Naive thymus-derived CD4-positive, alpha-beta T cell (primary cell): Measurements from ENCODE around the gene KRTAP2-2. TPM values are rescaled to one million over a fixed set of nuclear protein-coding genes. Genes with fewer than 3 reads are reported as not detected.
"Not testable (repeated sequence)": the region's sequence is repeated elsewhere in the genome, so short reads cannot be mapped to it uniquely, and the experiment has no call there.

Experiments used
- ATAC-seq: fragments of 150-1000 bp; cut with Tn5 transposase; 2 replicates; pipeline ENCODE4 v1.10.0; 2021; ENCODE audit warnings: mild to moderate bottlenecking, moderate library complexity
- CTCF ChIA-PET: fragments of 350-600 bp; sonication (Branson Sonifier 250); formaldehyde crosslinking; loops from one replicate; lab custom pipeline; 2021; ENCODE audit warnings: antibody characterized with exemption; lab: Charles Lee
- POLR2A ChIA-PET: fragments of 350-600 bp; sonication (Branson Sonifier 250); formaldehyde crosslinking; loops from one replicate; lab custom pipeline; 2021; ENCODE audit warnings: antibody characterized with exemption, inconsistent platforms; lab: Charles Lee
- DNase-seq, 9 donors: peaks; one replicate each; pipeline versions ENCODE4 v3.0.0 to v3.0.0-alpha.2; 2020 to 2022; ENCODE audit warnings: mixed read lengths in 1 of 9
- H3K27ac ChIP-seq: one replicate; pipeline ENCODE4 v1.7.0; 2013; ENCODE audit warnings: mild to moderate bottlenecking, low read depth, low read length, moderate library complexity
- H3K27me3 ChIP-seq, 2 donors: one replicate each; pipeline ENCODE4 v1.7.0; 2013; ENCODE audit warnings: low read length in 2 of 2, mild to moderate bottlenecking in 2 of 2, moderate library complexity in 2 of 2; ENCODE audit not compliant: control insufficient read depth in 2 of 2, insufficient read depth in 2 of 2
- H3K36me3 ChIP-seq, 3 experiments: 1 replicate in 2 of 3; 2 replicates in 1 of 3; pipeline ENCODE4 v1.7.0; 2013; ENCODE audit warnings: low read length in 3 of 3, mild to moderate bottlenecking in 3 of 3, moderate library complexity in 1 of 3; ENCODE audit not compliant: insufficient read depth in 3 of 3, control insufficient read depth in 2 of 3
- H3K4me1 ChIP-seq, 2 donors: one replicate each; pipeline ENCODE4 v1.7.0; 2013; ENCODE audit warnings: low read length in 2 of 2, mild to moderate bottlenecking in 2 of 2, moderate library complexity in 1 of 2; ENCODE audit not compliant: control insufficient read depth in 2 of 2, insufficient read depth in 2 of 2
- H3K4me3 ChIP-seq: 2 replicates; pipeline ENCODE4 v1.7.0; 2013; ENCODE audit warnings: mild to moderate bottlenecking, low read length
- H3K9me3 ChIP-seq, 3 experiments: 1 replicate in 2 of 3; 2 replicates in 1 of 3; pipeline ENCODE4 v1.7.0; 2013; ENCODE audit warnings: low read length in 3 of 3; ENCODE audit not compliant: control insufficient read depth in 2 of 3
- H3K27ac Mint-ChIP-seq, 9 donors: one replicate each; pipeline ENCODE4 v1.8.0; 2020 to 2022; ENCODE audit warnings: mixed read lengths in 9 of 9, mild to moderate bottlenecking in 8 of 9, moderate library complexity in 5 of 9, inconsistent platforms in 2 of 9
- H3K27me3 Mint-ChIP-seq, 5 donors: one replicate each; pipeline ENCODE4 v1.8.0; 2021 to 2022; ENCODE audit warnings: mixed read lengths in 5 of 5, mild to moderate bottlenecking in 1 of 5
- H3K36me3 Mint-ChIP-seq, 5 donors: one replicate each; pipeline ENCODE4 v1.8.0; 2020 to 2022; ENCODE audit warnings: mixed read lengths in 5 of 5, mild to moderate bottlenecking in 3 of 5, inconsistent platforms in 1 of 5
- H3K4me1 Mint-ChIP-seq, 7 donors: one replicate each; pipeline ENCODE4 v1.8.0; 2020 to 2022; ENCODE audit warnings: mixed read lengths in 7 of 7, mild to moderate bottlenecking in 3 of 7, inconsistent platforms in 1 of 7
- H3K4me3 Mint-ChIP-seq, 10 donors: one replicate each; pipeline ENCODE4 v1.8.0; 2020 to 2022; ENCODE audit warnings: mild to moderate bottlenecking in 10 of 10, mixed read lengths in 10 of 10, moderate library complexity in 6 of 10, inconsistent platforms in 2 of 10
- H3K9me3 Mint-ChIP-seq, 11 donors: one replicate each; pipeline ENCODE4 v1.8.0; 2020 to 2022; ENCODE audit warnings: mixed read lengths in 11 of 11, mild to moderate bottlenecking in 4 of 11, inconsistent platforms in 1 of 11, moderate library complexity in 1 of 11
- intact Hi-C, 2 donors: fragments of 100-400 bp; cut with micrococcal nuclease; formaldehyde crosslinking; loops; one replicate each; pipeline ENCODE4 v1.15.1; 2023
- polyA plus RNA-seq, 2 donors: library from polyadenylated mRNA; unstranded; fragments of 300-500 nt; fragmentation: Illumina TruSeq; gene quantifications; one replicate each; pipeline ENCODE4 v1.2.3, GENCODE V29; 2021
- total RNA-seq, 6 experiments: library from RNA in 5 of 6; stranded (reverse) in 5 of 6; gene quantifications; 1 replicate in 5 of 6; 2 replicates in 1 of 6; pipeline ENCODE4 v1.2.3 and lab custom pipeline; 2021 to 2026

KRTAP2-2 gene
- total and polyA plus RNA-seq, 7 experiments from 2014 or later: not detected

- CTCF ChIA-PET, H3K27ac ChIP-seq, H3K4me1 Mint-ChIP-seq, H3K9me3 ChIP-seq, DNase-seq, H3K27me3 ChIP-seq, ATAC-seq, H3K36me3 ChIP-seq, H3K36me3 Mint-ChIP-seq, H3K4me1 ChIP-seq, POLR2A ChIA-PET, H3K4me3 ChIP-seq: not testable (repeated sequence)
- Mint-ChIP-seq H3K27me3 (peaks cover 17 to 23% (median 20%) of the 10 kb centered on the region in 5 donors), H3K4me3 (peak within 1 kb of the TSS in 1 of 10 donors; percentile 26), H3K9me3 (peaks cover 0 to 17% (median 5%) of the 10 kb centered on the region in 11 donors), H3K27ac (peak within 1 kb of the TSS in 1 of 9 donors; percentile 21)
- intact Hi-C loops: loop anchor here in 1 of 2 donors (5.0 kb wide), 1 partner anchor 115 kb away; the partner anchor contains the start of gene KRTAP4-4
These were observed 8.1 kb downstream of the KRTAP2-2 start, which contains the start of gene KRTAP2-1 for GRCh38 chr17:41046735-41047465. Gene KRTAP2-1 (minus strand): TSS chr17:41047316. CDS start chr17:41047267, 49 bp downstream.

DNA sequence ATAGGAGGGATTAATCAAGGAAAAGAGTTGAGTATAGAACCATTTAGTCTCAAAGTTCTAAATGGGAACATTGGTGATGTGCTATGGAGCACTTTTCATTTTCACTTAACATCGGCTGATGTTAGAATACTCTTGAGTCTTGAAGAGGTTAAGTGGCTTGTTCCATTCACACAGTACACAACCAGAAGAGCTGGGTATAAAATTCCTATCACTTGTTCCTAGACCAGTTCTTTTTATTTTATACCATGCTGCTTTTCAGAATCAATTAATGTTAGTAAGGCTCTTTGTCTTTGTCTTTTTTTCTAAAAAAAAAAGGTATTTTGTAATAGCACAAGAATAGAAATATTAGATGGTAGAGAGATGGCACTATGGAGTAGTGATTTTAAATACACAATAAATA is 12.1 kb downstream of the KRTAP2-2 start:
- Histone ChIP-seq H3K9me3 (no peaks in the 10 kb centered on the region), H3K4me1 (no peaks in the 10 kb centered on the region), H3K36me3 (no peaks in the 10 kb centered on the region), H3K27me3 (no peaks in the 10 kb centered on the region), H3K4me3 (no peak overlapping the region), H3K27ac (no peak overlapping the region)
- Mint-ChIP-seq H3K27ac (no peak overlapping the region), H3K9me3 (peaks cover 0 to 17% (median 5%) of the 10 kb centered on the region in 11 donors), H3K4me1 (no peaks in the 10 kb centered on the region), H3K36me3 (peaks cover 0 to 4% (median 0%) of the 10 kb centered on the region in 5 donors), H3K27me3 (peaks cover 13 to 20% (median 17%) of the 10 kb centered on the region in 5 donors), H3K4me3 (no peak overlapping the region)
- no peak for DNase-seq
- ChIA-PET CTCF (no interaction called here), POLR2A (no interaction called here)
- intact Hi-C loops: no loop called here
- no peak for ATAC-seq

- POLR2A ChIA-PET, H3K27ac Mint-ChIP-seq, intact Hi-C loops: not testable (repeated sequence)
These were observed 14.1 kb downstream of the KRTAP2-2 start, which contains the start of gene KRTAP1-1 for GRCh38 chr17:41040783-41041571. Gene KRTAP1-1 (minus strand): TSS chr17:41041450. CDS start chr17:41041397, 53 bp downstream.

GRCh38 chr17:41037853-41038350 is 17.1 kb downstream of the KRTAP2-2 start:
- DNase-seq (no peak), ATAC-seq (no peak)
- intact Hi-C loops: no loop called here
- no peaks in the 10 kb centered on the region for H3K36me3 Mint-ChIP-seq
- H3K9me3 ChIP-seq: no peaks in the 10 kb centered on the region
- H3K4me3 Mint-ChIP-seq: no peak overlapping the region
- no peaks in the 10 kb centered on the region for H3K36me3 ChIP-seq
- peaks cover 0 to 2% (median 0%) of the 10 kb centered on the region in 7 donors for H3K4me1 Mint-ChIP-seq
- H3K27me3 ChIP-seq: peaks cover 0 to 3% of the 10 kb centered on the region in 2 donors
- H3K27ac Mint-ChIP-seq: no peak overlapping the region
- ChIA-PET CTCF (no interaction called here), POLR2A (no interaction called here)
- H3K27ac ChIP-seq: no peak overlapping the region
- peaks cover 0 to 8% (median 0%) of the 10 kb centered on the region in 11 donors for H3K9me3 Mint-ChIP-seq
- no peaks in the 10 kb centered on the region for H3K4me1 ChIP-seq
- H3K4me3 ChIP-seq: no peak overlapping the region
- peaks cover 5 to 12% (median 10%) of the 10 kb centered on the region in 5 donors for H3K27me3 Mint-ChIP-seq

More at GRCh38 chr17:41040783-41041571, 14.1 kb downstream of the KRTAP2-2 start, which contains the start of gene KRTAP1-1:
- not testable (repeated sequence) for H3K27me3 ChIP-seq, DNase-seq, H3K4me3 Mint-ChIP-seq, H3K36me3 ChIP-seq, H3K9me3 ChIP-seq, H3K27ac ChIP-seq, H3K4me1 Mint-ChIP-seq, H3K4me1 ChIP-seq, H3K36me3 Mint-ChIP-seq, H3K4me3 ChIP-seq, ATAC-seq
- Mint-ChIP-seq H3K9me3 (peaks cover 0 to 17% (median 5%) of the 10 kb centered on the region in 11 donors), H3K27me3 (peaks cover 11 to 17% (median 13%) of the 10 kb centered on the region in 5 donors)
- CTCF ChIA-PET: interaction anchor here (0.6 kb wide), 1 partner anchor 626 kb away, joined by 3 read pairs; no protein-coding TSS in a partner anchor

DNA sequence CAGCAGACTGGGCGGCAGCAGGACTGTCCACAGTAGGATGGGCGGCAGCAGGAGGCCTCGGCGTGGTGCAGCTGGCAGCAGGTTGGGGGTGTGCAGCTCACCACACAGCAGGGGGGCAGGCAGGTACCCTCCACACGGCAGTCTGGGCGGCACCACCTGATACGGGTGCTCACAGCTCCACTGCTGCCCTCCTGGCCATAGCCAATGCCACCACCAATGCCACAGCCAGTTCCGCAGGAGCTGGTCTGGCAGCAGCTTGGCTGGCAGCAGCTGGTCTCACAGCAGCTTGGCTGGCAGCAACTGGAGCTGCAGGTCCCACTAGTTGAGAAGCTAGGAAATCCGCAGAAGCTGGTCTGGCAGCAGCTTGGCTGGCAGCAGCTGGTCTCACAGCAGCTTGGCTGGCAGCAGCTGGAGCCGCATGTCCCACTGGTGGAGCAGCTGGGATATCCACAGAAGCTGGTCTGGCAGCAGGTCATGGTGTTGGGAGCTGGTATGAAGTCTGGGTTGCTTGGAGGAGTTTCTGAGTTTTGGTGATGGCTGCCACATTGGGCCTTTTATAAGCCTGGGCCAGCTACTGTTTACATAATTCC is 20.6 kb downstream of the KRTAP2-2 start, which contains the start of gene KRTAP1-3:
TSS of gene KRTAP1-3 (minus strand) at position 529 of the 590 bp plus-strand sequence. CDS start at position 476, 53 bp downstream.
- intact Hi-C loops, H3K4me1 Mint-ChIP-seq, H3K36me3 ChIP-seq, ATAC-seq, H3K4me3 ChIP-seq, DNase-seq, H3K36me3 Mint-ChIP-seq, H3K9me3 Mint-ChIP-seq, H3K27ac ChIP-seq, POLR2A ChIA-PET, H3K9me3 ChIP-seq, H3K4me1 ChIP-seq, H3K27ac Mint-ChIP-seq, CTCF ChIA-PET, H3K27me3 ChIP-seq, H3K4me3 Mint-ChIP-seq: not testable (repeated sequence)
- H3K27me3 Mint-ChIP-seq: peaks cover 7 to 18% (median 17%) of the 10 kb centered on the region in 5 donors

DNA sequence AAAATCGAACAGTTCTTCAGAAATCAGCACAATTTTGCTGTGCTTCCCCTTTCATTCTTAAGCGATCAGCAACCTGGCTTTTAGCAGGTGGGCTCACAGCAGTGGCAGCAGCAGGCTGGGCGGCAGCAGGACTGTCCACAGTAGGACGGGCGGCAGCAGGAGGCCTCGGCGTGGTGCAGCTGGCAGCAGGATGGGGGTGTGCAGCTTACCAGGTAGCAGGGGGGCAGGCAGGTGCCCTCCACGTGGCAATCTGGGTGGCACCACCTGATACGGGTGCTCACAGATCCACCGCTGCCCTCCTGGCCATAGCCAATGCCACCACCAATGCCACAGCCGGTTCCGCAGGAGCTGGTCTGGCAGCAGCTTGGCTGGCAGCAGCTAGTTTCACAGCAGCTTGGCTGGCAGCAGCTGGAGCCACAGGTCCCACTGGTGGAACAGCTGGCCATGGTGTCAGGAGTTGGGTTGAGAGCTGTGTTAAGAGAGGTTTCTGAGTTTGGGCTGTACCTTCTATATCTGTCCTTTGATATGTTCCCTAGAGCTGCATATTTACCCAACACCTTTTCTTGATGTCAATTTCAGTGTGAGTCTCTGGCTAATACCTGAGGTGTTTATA is 25.3 kb downstream of the KRTAP2-2 start, which contains the start of gene KRTAP1-4:
TSS of gene KRTAP1-4 (minus strand) at position 563 of the 613 bp plus-strand sequence. CDS start at position 446, 117 bp downstream.
- ChIA-PET POLR2A (no interaction called here), CTCF (no interaction called here)
- Histone ChIP-seq H3K27me3 (no peaks in the 10 kb centered on the region), H3K27ac (no peak within 1 kb of the TSS), H3K9me3 (no peaks in the 10 kb centered on the region), H3K4me3 (no peak within 1 kb of the TSS), H3K4me1 (no peaks in the 10 kb centered on the region), H3K36me3 (no peaks in the 10 kb centered on the region)
- intact Hi-C loops: no loop called here
- Mint-ChIP-seq H3K27me3 (peaks cover 16 to 32% (median 22%) of the 10 kb centered on the region in 5 donors), H3K4me1 (no peaks in the 10 kb centered on the region), H3K4me3 (no peak within 1 kb of the TSS), H3K27ac (no peak within 1 kb of the TSS), H3K36me3 (no peaks in the 10 kb centered on the region), H3K9me3 (peaks cover 0 to 3% (median 0%) of the 10 kb centered on the region in 11 donors)
- DNase-seq (no peak), ATAC-seq (no peak)
